ENCODE measurements around the gene BARHL1. TPM values are rescaled to one million over a fixed set of nuclear protein-coding genes. Genes with fewer than 3 reads are reported as not detected.
A peak's percentile ranks its signal among the peaks of the same experiment; 100 is the strongest.

Gene BARHL1
- polyA plus RNA-seq, 1 donor from 2014 or later = not detected

GRCh38 chr9:132587592-132587955, 5.2 kb downstream of the BARHL1 start:
- Mint-ChIP-seq H3K27ac (peak overlapping the region; percentile 52 to 79 (median 67)), H3K9me3 (peaks cover 0 to 9% (median 0%) of the 10 kb centered on the region in 3 donors), H3K4me1 (peaks cover 9 to 12% (median 9%) of the 10 kb centered on the region in 3 donors), H3K36me3 (no peaks in the 10 kb centered on the region), H3K27me3 (peaks cover 54% of the 10 kb centered on the region), H3K4me3 (no peak overlapping the region)

- peaks cover 51% of the 10 kb centered on the region for H3K27me3 Mint-ChIP-seq
- peak overlapping the region; percentile 52 to 79 (median 71) for H3K27ac Mint-ChIP-seq
- H3K4me3 Mint-ChIP-seq = peak overlapping the region in 2 of 4 donors; percentile 58 to 69
Measured at GRCh38 chr9:132588098-132588497, 5.7 kb downstream of the BARHL1 start.

GRCh38 chr9:132588501-132589147, 6.2 kb downstream of the BARHL1 start:
- peak overlapping the region in 1 of 4 donors; percentile 69 for H3K4me3 Mint-ChIP-seq
- no peaks in the 10 kb centered on the region for H3K36me3 Mint-ChIP-seq
- H3K4me1 Mint-ChIP-seq = peaks cover 9 to 12% (median 9%) of the 10 kb centered on the region in 3 donors
- peaks cover 0 to 9% (median 0%) of the 10 kb centered on the region in 3 donors for H3K9me3 Mint-ChIP-seq
- H3K27me3 Mint-ChIP-seq = peaks cover 48% of the 10 kb centered on the region
- peak overlapping the region; percentile 52 to 79 (median 71) for H3K27ac Mint-ChIP-seq

More at GRCh38 chr9:132588098-132588497, 5.7 kb downstream of the BARHL1 start:
- peaks cover 0 to 9% (median 0%) of the 10 kb centered on the region in 3 donors for H3K9me3 Mint-ChIP-seq
- peaks cover 9 to 12% (median 9%) of the 10 kb centered on the region in 3 donors for H3K4me1 Mint-ChIP-seq
- H3K36me3 Mint-ChIP-seq = no peaks in the 10 kb centered on the region

GRCh38 chr9:132589148-132590036, 7.0 kb downstream of the BARHL1 start:
- peaks cover 45% of the 10 kb centered on the region for H3K27me3 Mint-ChIP-seq
- H3K4me3 Mint-ChIP-seq = peak overlapping the region in 1 of 4 donors; percentile 39
- no peaks in the 10 kb centered on the region for H3K36me3 Mint-ChIP-seq
- H3K4me1 Mint-ChIP-seq = peaks cover 9 to 12% (median 9%) of the 10 kb centered on the region in 3 donors
- peaks cover 0 to 9% (median 0%) of the 10 kb centered on the region in 3 donors for H3K9me3 Mint-ChIP-seq
- H3K27ac Mint-ChIP-seq = peak overlapping the region; percentile 56 to 76 (median 57)

- Mint-ChIP-seq H3K9me3 (peaks cover 0 to 6% (median 0%) of the 10 kb centered on the region in 3 donors), H3K36me3 (peaks cover 2% of the 10 kb centered on the region), H3K4me3 (peak overlapping the region in 2 of 4 donors; percentile 57 to 74), H3K4me1 (peaks cover 9 to 12% (median 9%) of the 10 kb centered on the region in 3 donors), H3K27me3 (peaks cover 39% of the 10 kb centered on the region), H3K27ac (peak overlapping the region; percentile 56 to 76 (median 57))
Measured at GRCh38 chr9:132590037-132590317, 7.6 kb downstream of the BARHL1 start.

- peaks cover 0 to 5% (median 0%) of the 10 kb centered on the region in 3 donors for H3K9me3 Mint-ChIP-seq
- peak overlapping the region in 1 of 3 donors; percentile 83 for H3K27ac Mint-ChIP-seq
- peaks cover 9 to 12% (median 9%) of the 10 kb centered on the region in 3 donors for H3K4me1 Mint-ChIP-seq
- H3K27me3 Mint-ChIP-seq = peaks cover 35% of the 10 kb centered on the region
- H3K4me3 Mint-ChIP-seq = peak overlapping the region in 2 of 4 donors; percentile 67 to 74
- H3K36me3 Mint-ChIP-seq = peaks cover 2% of the 10 kb centered on the region
Measured at GRCh38 chr9:132590318-132591182, 8.1 kb downstream of the BARHL1 start.

- H3K4me3 Mint-ChIP-seq = peak overlapping the region in 1 of 4 donors; percentile 4
- H3K36me3 Mint-ChIP-seq = peaks cover 6% of the 10 kb centered on the region
- H3K9me3 Mint-ChIP-seq = peaks cover 0 to 3% (median 0%) of the 10 kb centered on the region in 3 donors
- peaks cover 28% of the 10 kb centered on the region for H3K27me3 Mint-ChIP-seq
- peaks cover 4 to 8% (median 5%) of the 10 kb centered on the region in 3 donors for H3K4me1 Mint-ChIP-seq
- peak overlapping the region in 2 of 3 donors; percentile 53 to 83 for H3K27ac Mint-ChIP-seq
Measured at GRCh38 chr9:132591244-132591643, 8.8 kb downstream of the BARHL1 start.

- H3K27me3 Mint-ChIP-seq = peaks cover 24% of the 10 kb centered on the region
- no peaks in the 10 kb centered on the region for H3K9me3 Mint-ChIP-seq
- H3K36me3 Mint-ChIP-seq = peaks cover 6% of the 10 kb centered on the region
- peaks cover 2 to 5% (median 4%) of the 10 kb centered on the region in 3 donors for H3K4me1 Mint-ChIP-seq
- H3K27ac Mint-ChIP-seq = peak overlapping the region in 1 of 3 donors; percentile 83
- peak overlapping the region in 1 of 4 donors; percentile 4 for H3K4me3 Mint-ChIP-seq
Measured at GRCh38 chr9:132591751-132592314, 9.4 kb downstream of the BARHL1 start.

GRCh38 chr9:132592451-132592850, 10.0 kb downstream of the BARHL1 start:
- Mint-ChIP-seq H3K4me1 (peaks cover 2 to 5% (median 4%) of the 10 kb centered on the region in 3 donors), H3K9me3 (no peaks in the 10 kb centered on the region), H3K4me3 (peak overlapping the region in 1 of 4 donors; percentile 4), H3K36me3 (peaks cover 6% of the 10 kb centered on the region), H3K27ac (peak overlapping the region in 1 of 3 donors; percentile 83), H3K27me3 (peaks cover 23% of the 10 kb centered on the region)

GRCh38 chr9:132594412-132594811, 12.0 kb downstream of the BARHL1 start:
- Mint-ChIP-seq H3K9me3 (no peaks in the 10 kb centered on the region), H3K36me3 (peaks cover 11% of the 10 kb centered on the region), H3K4me3 (no peak overlapping the region), H3K27ac (no peak overlapping the region), H3K27me3 (peaks cover 17% of the 10 kb centered on the region), H3K4me1 (no peaks in the 10 kb centered on the region)

- H3K27me3 Mint-ChIP-seq = peaks cover 13% of the 10 kb centered on the region
- H3K9me3 Mint-ChIP-seq = no peaks in the 10 kb centered on the region
- H3K4me3 Mint-ChIP-seq = no peak overlapping the region
- H3K4me1 Mint-ChIP-seq = no peaks in the 10 kb centered on the region
- H3K36me3 Mint-ChIP-seq = peaks cover 11% of the 10 kb centered on the region
- H3K27ac Mint-ChIP-seq = peak overlapping the region in 1 of 3 donors; percentile 27
Measured at GRCh38 chr9:132595319-132595718, 12.9 kb downstream of the BARHL1 start.

- H3K27me3 Mint-ChIP-seq = peaks cover 7% of the 10 kb centered on the region
- no peaks in the 10 kb centered on the region for H3K9me3 Mint-ChIP-seq
- no peak overlapping the region for H3K4me3 Mint-ChIP-seq
- H3K4me1 Mint-ChIP-seq = no peaks in the 10 kb centered on the region
- no peak overlapping the region for H3K27ac Mint-ChIP-seq
- H3K36me3 Mint-ChIP-seq = peaks cover 11% of the 10 kb centered on the region
Measured at GRCh38 chr9:132596200-132596599, 13.8 kb downstream of the BARHL1 start.

GRCh38 chr9:132597073-132597775, 14.8 kb downstream of the BARHL1 start:
- no peak overlapping the region for H3K27ac Mint-ChIP-seq
- peaks cover 11% of the 10 kb centered on the region for H3K36me3 Mint-ChIP-seq
- no peaks in the 10 kb centered on the region for H3K9me3 Mint-ChIP-seq
- H3K4me1 Mint-ChIP-seq = no peaks in the 10 kb centered on the region
- H3K4me3 Mint-ChIP-seq = no peak overlapping the region
- peaks cover 1% of the 10 kb centered on the region for H3K27me3 Mint-ChIP-seq
